HG03060 (cell line): Measurements from ENCODE around the gene ZNF697.
"Not testable (repeated sequence)": the region's sequence is repeated elsewhere in the genome, so short reads cannot be mapped to it uniquely, and the experiment has no call there.

Experiments used
- ATAC-seq: cut with Tn5 transposase; IDR thresholded peaks from one replicate; pipeline ENCODE4 v1.9.1; 2021; ENCODE audit warnings: low read depth, moderate number of reproducible peaks; ENCODE audit not compliant: unreplicated experiment

ZNF697 gene

GRCh38 chr1:119605686-119606085 is 42.4 kb downstream of the ZNF697 start:
- no peak for ATAC-seq

- ATAC-seq = not testable (repeated sequence)
These were observed 43.0 kb downstream of the ZNF697 start for GRCh38 chr1:119605080-119605479.

- no peak for ATAC-seq
These were observed 44.4 kb downstream of the ZNF697 start for GRCh38 chr1:119603695-119604094.

GRCh38 chr1:119603241-119603640 is 44.8 kb downstream of the ZNF697 start:
- ATAC-seq = not testable (repeated sequence)

- ATAC-seq = not testable (repeated sequence)
These were observed 45.3 kb downstream of the ZNF697 start for GRCh38 chr1:119602789-119603188.

- no peak for ATAC-seq
These were observed 45.9 kb downstream of the ZNF697 start for GRCh38 chr1:119602169-119602568.

- no peak for ATAC-seq
These were observed 47.1 kb downstream of the ZNF697 start for GRCh38 chr1:119600976-119601375.

- ATAC-seq = no peak
These were observed 47.5 kb downstream of the ZNF697 start for GRCh38 chr1:119600561-119600960.

- no peak for ATAC-seq
These were observed 52.5 kb downstream of the ZNF697 start for GRCh38 chr1:119595606-119596005.

GRCh38 chr1:119595168-119595567 is 52.9 kb downstream of the ZNF697 start:
- ATAC-seq = no peak

- ATAC-seq = no peak
These were observed 53.7 kb downstream of the ZNF697 start for GRCh38 chr1:119594376-119594775.

GRCh38 chr1:119593805-119594204 is 54.3 kb downstream of the ZNF697 start:
- no peak for ATAC-seq

- ATAC-seq = no peak
These were observed 57.7 kb downstream of the ZNF697 start for GRCh38 chr1:119590393-119590792.

GRCh38 chr1:119588621-119589020 is 59.4 kb downstream of the ZNF697 start:
- ATAC-seq = no peak

GRCh38 chr1:119587341-119587740 is 60.7 kb downstream of the ZNF697 start:
- ATAC-seq = no peak

GRCh38 chr1:119585801-119586200 is 62.3 kb downstream of the ZNF697 start:
- not testable (repeated sequence) for ATAC-seq

GRCh38 chr1:119582801-119583200 is 65.3 kb downstream of the ZNF697 start:
- no peak for ATAC-seq

GRCh38 chr1:119581076-119581475 is 67.0 kb downstream of the ZNF697 start:
- not testable (repeated sequence) for ATAC-seq

GRCh38 chr1:119573886-119574285 is 74.2 kb downstream of the ZNF697 start:
- no peak for ATAC-seq

- ATAC-seq = not testable (repeated sequence)
These were observed 78.0 kb downstream of the ZNF697 start for GRCh38 chr1:119569930-119570622.
